ENCODE results near the gene UGT2B7. TPM values are rescaled to one million over a fixed set of nuclear protein-coding genes. Genes with fewer than 3 reads are reported as not detected.

Gene UGT2B7
- polyA plus RNA-seq, 1 of the 3 experiments (the other 2 are of a cell fraction), result not detected

DNA sequence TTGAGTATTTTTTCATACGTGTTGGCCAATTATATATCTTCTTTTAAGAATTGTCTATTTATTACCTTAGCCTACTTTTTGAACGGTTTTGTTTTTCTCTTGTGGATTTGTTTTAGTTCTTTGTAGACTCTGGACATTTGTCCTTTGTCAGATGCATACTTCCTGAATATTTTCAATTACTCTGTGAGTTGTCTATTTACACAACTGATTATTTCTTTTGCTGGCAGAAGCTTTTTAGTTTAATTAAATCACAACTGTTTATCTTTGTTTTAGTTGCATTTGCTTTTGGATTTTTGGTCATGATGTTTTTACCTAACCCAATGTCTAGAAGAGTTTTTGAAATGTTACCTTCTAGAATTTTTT, 19.6 kb downstream of the UGT2B7 start:
- no peak for TF ChIP-seq USF1 (IDR thresholded peaks at IDR 0.05; ENCODE audit: borderline replicate concordance, low read depth)
- no peak for TF ChIP-seq RAD21 (IDR thresholded peaks at IDR 0.05; ENCODE audit: low read length)
- TF ChIP-seq USF2 (IDR thresholded peaks at IDR 0.05; ENCODE audit: borderline replicate concordance, low read depth, low read length), result no peak
- no peak for TF ChIP-seq TEAD4 (IDR thresholded peaks at IDR 0.05; ENCODE audit: borderline replicate concordance, insufficient read depth)
- TF ChIP-seq NRF1 (IDR thresholded peaks at IDR 0.05; ENCODE audit: low read depth, low read length), result no peak
- H3K27me3 ChIP-seq (ENCODE audit: insufficient read depth), result peaks cover 19% of the 10 kb centered on the region; the same call in 1 of the 2 replicates
- H4K20me1 ChIP-seq (ENCODE audit: insufficient read depth), result no peaks in the 10 kb centered on the region
- no peak overlapping the region for H3K27ac ChIP-seq (ENCODE audit: low read depth in 2 of 2, low read length in 1 of 2)
- no peak overlapping the region; a peak in 1 of 4 replicates for H3K4me3 ChIP-seq (ENCODE audit: low read depth in 2 of 2, low read length in 1 of 2)
- H3K9ac ChIP-seq, result no peak overlapping the region
- H2AFZ ChIP-seq (ENCODE audit: low read depth), result no peak overlapping the region
- no peaks in the 10 kb centered on the region for H3K4me1 ChIP-seq (ENCODE audit: control insufficient read depth in 1 of 2, insufficient read depth in 2 of 2, low read depth in 1 of 2, low read length in 1 of 2)
- H3K36me3 ChIP-seq (replicated peaks in 1 of 2; ENCODE audit: control insufficient read depth in 1 of 2, insufficient read depth in 2 of 2, low read length in 1 of 2), result no peaks in the 10 kb centered on the region
- no peak for DNase-seq
- no peaks in the 10 kb centered on the region for H3K9me2 ChIP-seq
- 6% methylated on average over 2 of the region's 2 CpGs for WGBS (ENCODE audit: low lambda C conversion rate)
- no peaks in the 10 kb centered on the region for H3F3A ChIP-seq (replicated peaks; ENCODE audit: insufficient read depth)
- ChIA-PET CTCF (no interaction called here), POLR2A (no interaction called here)
- no peak overlapping the region for H3K4me2 ChIP-seq
- no peaks in the 10 kb centered on the region for H3K9me3 ChIP-seq
- H3K79me2 ChIP-seq (ENCODE audit: insufficient read depth), result no peaks in the 10 kb centered on the region

DNA sequence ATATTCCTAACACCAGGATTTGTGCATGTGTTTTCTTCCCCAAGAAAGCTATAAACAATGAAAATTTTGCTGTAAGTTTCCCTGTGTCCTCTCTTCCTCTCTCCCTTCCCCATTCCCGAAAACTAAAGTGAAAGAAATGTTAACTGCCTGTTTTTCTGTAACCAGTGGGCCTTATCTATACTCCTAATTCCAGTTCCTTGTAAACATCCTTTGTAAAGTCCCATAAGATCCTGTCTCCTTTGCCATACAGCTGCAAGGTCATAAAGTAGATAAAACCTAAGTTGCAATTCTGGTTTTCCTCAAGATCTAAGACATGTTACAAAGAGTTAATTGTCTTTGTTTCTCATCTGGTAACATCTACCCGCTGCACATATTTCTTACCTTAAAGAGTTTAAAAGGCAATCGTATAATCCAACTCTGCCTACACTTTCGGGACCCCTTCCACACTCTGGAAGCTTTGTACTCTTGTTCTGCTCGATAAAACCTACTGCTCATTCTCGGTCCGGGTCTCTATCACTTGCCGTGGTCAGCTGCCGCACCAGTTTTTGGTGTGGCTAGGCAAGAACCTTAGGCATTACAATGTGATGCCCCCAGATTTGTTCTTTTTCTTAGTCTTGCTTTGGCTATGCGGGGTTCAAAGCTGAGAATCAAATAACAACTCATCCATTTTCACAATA, 20.5 kb downstream of the UGT2B7 start:
- TF ChIP-seq RCOR1 (IDR thresholded peaks at IDR 0.05; ENCODE audit: low read length) (no peak), REST (IDR thresholded peaks at IDR 0.05; ENCODE audit: low read depth, low read length) (no peak), EP300 (IDR thresholded peaks at IDR 0.05; ENCODE audit: borderline replicate concordance in 1 of 2, low read depth in 1 of 2, low read length in 1 of 2) (no peak), FOXM1 (IDR thresholded peaks at IDR 0.05; ENCODE audit: low read depth) (no peak), USF1 (IDR thresholded peaks at IDR 0.05; ENCODE audit: borderline replicate concordance, low read depth) (no peak), RXRA (IDR thresholded peaks at IDR 0.05; ENCODE audit: borderline replicate concordance, low read depth) (no peak), CTCF (IDR thresholded peaks at IDR 0.05) (no peak), FOSL2 (IDR thresholded peaks at IDR 0.05; ENCODE audit: borderline replicate concordance, low read depth) (no peak), TAF1 (IDR thresholded peaks at IDR 0.05; ENCODE audit: borderline replicate concordance, low read depth, low read length) (no peak), GABPA (IDR thresholded peaks at IDR 0.05; ENCODE audit: low read depth) (no peak)
- H3K27ac ChIP-seq (ENCODE audit: low read depth in 2 of 2, low read length in 1 of 2), result no peak overlapping the region
- H3K9me2 ChIP-seq, result no peaks in the 10 kb centered on the region
- no peak for DNase-seq
- no peaks in the 10 kb centered on the region for H3K4me1 ChIP-seq (ENCODE audit: control insufficient read depth in 1 of 2, insufficient read depth in 2 of 2, low read depth in 1 of 2, low read length in 1 of 2)
- no peak overlapping the region for H3K9ac ChIP-seq
- ChIA-PET POLR2A (no interaction called here), CTCF (no interaction called here)
- H3K36me3 ChIP-seq (replicated peaks in 1 of 2; ENCODE audit: control insufficient read depth in 1 of 2, insufficient read depth in 2 of 2, low read length in 1 of 2), result no peaks in the 10 kb centered on the region
- H3K4me2 ChIP-seq, result 0 out of 2 replicates have a peak overlapping the region, but pooled peaks have one; percentile 30
- H3F3A ChIP-seq (replicated peaks; ENCODE audit: insufficient read depth), result no peaks in the 10 kb centered on the region
- H4K20me1 ChIP-seq (ENCODE audit: insufficient read depth), result no peaks in the 10 kb centered on the region
- H3K4me3 ChIP-seq (ENCODE audit: low read depth in 2 of 2, low read length in 1 of 2), result peak overlapping the region in 1 of 2 experiments; percentile 17; a peak in 1 of 4 replicates
- H3K79me2 ChIP-seq (ENCODE audit: insufficient read depth), result no peaks in the 10 kb centered on the region
- no peak overlapping the region for H2AFZ ChIP-seq (ENCODE audit: low read depth)
- 7% methylated on average over 10 of the region's 10 CpGs for whole genome bisulfite sequencing (ENCODE audit: low lambda C conversion rate)
- peaks cover 19% of the 10 kb centered on the region; the same call in 1 of the 2 replicates for H3K27me3 ChIP-seq (ENCODE audit: insufficient read depth)
- no peaks in the 10 kb centered on the region for H3K9me3 ChIP-seq

Measured in SK-N-SH (cell line).